Panc1 (cell line): Measurements from ENCODE around the gene SMARCD2. TPM values are rescaled to one million over a fixed set of nuclear protein-coding genes. Genes with fewer than 3 reads are reported as not detected.

Experiments
- ATAC-seq: fragments of 200-7000 bp; cut with Tn5 transposase; 2 replicates; pipeline ENCODE4 v1.9.1; 2020; ENCODE audit warnings: mild to moderate bottlenecking, moderate library complexity
- BruUV-seq: library from RNA; stranded (reverse); fragments of 400-500 nt; replicated peaks from 2 replicates; lab custom pipeline; 2021; lab: Mats Ljungman, UMichigan
- CTCF ChIA-PET: fragments of 300-600 bp; sonication (Branson Sonifier 250); formaldehyde crosslinking; loops from one replicate; lab custom pipeline; 2022; ENCODE audit warnings: antibody characterized with exemption; lab: Charles Lee
- POLR2A ChIA-PET: fragments of 300-600 bp; sonication (Branson Sonifier 250); formaldehyde crosslinking; loops from one replicate; lab custom pipeline; 2022; ENCODE audit warnings: antibody characterized with exemption; lab: Charles Lee
- DNase-seq: peaks from one replicate; pipeline ENCODE4 v3.0.0-alpha.2; 2010; ENCODE audit warnings: low read depth, low spot score
- H3K27ac ChIP-seq: 2 replicates; pipeline ENCODE4 v1.5.1; 2011; ENCODE audit warnings: mild to moderate bottlenecking, low read length, inconsistent platforms
- H3K27me3 ChIP-seq: fragments of 200-500 bp; sonication (Bioruptor generic); 2 replicates; pipeline ENCODE4 v1.6.0; 2014; ENCODE audit warnings: low read length, inconsistent platforms; ENCODE audit not compliant: control insufficient read depth, insufficient read depth
- H3K36me3 ChIP-seq: fragments of 200-500 bp; sonication (Bioruptor generic); 2 replicates; pipeline ENCODE4 v1.5.1; 2014; ENCODE audit warnings: inconsistent platforms, mild to moderate bottlenecking, low read length, moderate library complexity; ENCODE audit not compliant: control insufficient read depth, insufficient read depth
- H3K4me1 ChIP-seq: 2 replicates; pipeline ENCODE4 v1.5.1; 2011; ENCODE audit warnings: inconsistent platforms, mild to moderate bottlenecking, low read length, moderate library complexity; ENCODE audit not compliant: control insufficient read depth, insufficient read depth
- H3K4me3 ChIP-seq, 2 experiments: 2 replicates each; pipeline ENCODE4 v1.5.1; 2011 to 2012; ENCODE audit warnings: low read depth in 2 of 2, low read length in 2 of 2, mild to moderate bottlenecking in 2 of 2, inconsistent platforms in 1 of 2, moderate library complexity in 1 of 2
- H3K9me3 ChIP-seq: fragments of 200-500 bp; sonication (Bioruptor generic); 2 replicates; pipeline ENCODE4 v1.5.1; 2014; ENCODE audit warnings: low read depth, mild to moderate bottlenecking, inconsistent platforms, low read length, moderate library complexity; ENCODE audit not compliant: control insufficient read depth, insufficient read depth
- POLR2AphosphoS5 ChIP-seq: IDR thresholded peaks from 2 replicates; pipeline ENCODE4 v1.6.1; 2012; ENCODE audit warnings: mild to moderate bottlenecking, low read depth, low read length, moderate library complexity
- SIN3A ChIP-seq: IDR thresholded peaks from 2 replicates; pipeline ENCODE4 v1.6.1; 2012; ENCODE audit warnings: low read depth, mild to moderate bottlenecking, low read length, moderate library complexity, borderline replicate concordance; ENCODE audit not compliant: insufficient read depth
- TCF7L2 ChIP-seq: IDR thresholded peaks from 2 replicates; pipeline ENCODE4 v1.6.1; 2011; ENCODE audit warnings: mild to moderate bottlenecking, low read depth, low read length, inconsistent platforms
- in situ Hi-C: cut with HindIII; loops from 2 replicates; pipeline ENCODE4 v1.10.0; 2016; ENCODE audit warnings: low sequenced_read_pairs, low pct_unique_long_range_greater_than_20kb
- intact Hi-C: fragments of 100-400 bp; cut with micrococcal nuclease; formaldehyde crosslinking; loops from one replicate; pipeline ENCODE4 v1.10.0; 2022; ENCODE audit not compliant: unreplicated experiment
- total RNA-seq: library from RNA; stranded (reverse); gene quantifications from one replicate; pipeline ENCODE4 v1.2.1, GENCODE V29; 2021; ENCODE audit not compliant: unreplicated experiment
- TF ChIP-seq, protein P1 (sequence below): fragments of 450-650 bp; IDR thresholded peaks from 2 replicates; pipeline ENCODE4 v1.5.1; 2017; ENCODE audit warnings: mild to moderate bottlenecking
- TF ChIP-seq, protein P2 (sequence below), 2 experiments: IDR thresholded peaks; 2 replicates each; pipeline ENCODE4 v1.6.1; 2011 to 2012; ENCODE audit warnings: low read depth in 2 of 2, control low read depth in 1 of 2, low read length in 1 of 2, mild to moderate bottlenecking in 1 of 2, moderate library complexity in 1 of 2; ENCODE audit not compliant: insufficient read depth in 1 of 2

Gene SMARCD2
- total RNA-seq, 1 experiment from 2014 or later, result 59.4 TPM

DNA sequence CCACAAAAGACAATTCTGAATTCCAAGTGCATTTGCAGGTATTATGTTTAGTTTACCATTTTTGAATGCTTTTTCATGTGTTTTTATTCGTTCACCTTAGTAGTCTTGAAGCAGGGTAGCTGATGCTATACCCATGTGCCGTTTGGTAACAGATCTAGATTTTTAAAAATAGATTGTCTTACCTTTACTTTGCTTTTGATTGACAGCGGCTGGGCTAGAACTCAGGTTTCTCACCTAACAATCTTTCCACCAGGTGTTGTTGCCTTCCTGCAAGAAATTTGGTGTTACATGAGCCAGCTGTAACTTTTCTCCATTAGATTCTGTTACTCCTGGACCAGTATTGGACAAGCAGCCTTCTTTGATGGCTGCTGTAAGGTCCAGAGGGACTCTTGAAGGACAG lies 13.5 kb downstream of the SMARCD2 start:
- Histone ChIP-seq H3K36me3 (peaks cover 45% of the 10 kb centered on the region), H3K4me1 (peaks cover 13% of the 10 kb centered on the region), H3K4me3 (peak overlapping the region in 1 of 2 experiments; percentile 96; a peak in 1 of 4 replicates), H3K27ac (0 out of 2 replicates have a peak overlapping the region, but pooled peaks have one; percentile 95), H3K27me3 (no peaks in the 10 kb centered on the region), H3K9me3 (no peaks in the 10 kb centered on the region)
- in situ Hi-C loops, result no loop called here
- CTCF ChIA-PET, result no interaction called here
- TF ChIP-seq POLR2AphosphoS5, result no peak
- TF ChIP-seq TCF7L2, result no peak
- TF ChIP-seq, protein P1, sequence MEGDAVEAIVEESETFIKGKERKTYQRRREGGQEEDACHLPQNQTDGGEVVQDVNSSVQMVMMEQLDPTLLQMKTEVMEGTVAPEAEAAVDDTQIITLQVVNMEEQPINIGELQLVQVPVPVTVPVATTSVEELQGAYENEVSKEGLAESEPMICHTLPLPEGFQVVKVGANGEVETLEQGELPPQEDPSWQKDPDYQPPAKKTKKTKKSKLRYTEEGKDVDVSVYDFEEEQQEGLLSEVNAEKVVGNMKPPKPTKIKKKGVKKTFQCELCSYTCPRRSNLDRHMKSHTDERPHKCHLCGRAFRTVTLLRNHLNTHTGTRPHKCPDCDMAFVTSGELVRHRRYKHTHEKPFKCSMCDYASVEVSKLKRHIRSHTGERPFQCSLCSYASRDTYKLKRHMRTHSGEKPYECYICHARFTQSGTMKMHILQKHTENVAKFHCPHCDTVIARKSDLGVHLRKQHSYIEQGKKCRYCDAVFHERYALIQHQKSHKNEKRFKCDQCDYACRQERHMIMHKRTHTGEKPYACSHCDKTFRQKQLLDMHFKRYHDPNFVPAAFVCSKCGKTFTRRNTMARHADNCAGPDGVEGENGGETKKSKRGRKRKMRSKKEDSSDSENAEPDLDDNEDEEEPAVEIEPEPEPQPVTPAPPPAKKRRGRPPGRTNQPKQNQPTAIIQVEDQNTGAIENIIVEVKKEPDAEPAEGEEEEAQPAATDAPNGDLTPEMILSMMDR, result no peak
- TF ChIP-seq, protein P2, sequence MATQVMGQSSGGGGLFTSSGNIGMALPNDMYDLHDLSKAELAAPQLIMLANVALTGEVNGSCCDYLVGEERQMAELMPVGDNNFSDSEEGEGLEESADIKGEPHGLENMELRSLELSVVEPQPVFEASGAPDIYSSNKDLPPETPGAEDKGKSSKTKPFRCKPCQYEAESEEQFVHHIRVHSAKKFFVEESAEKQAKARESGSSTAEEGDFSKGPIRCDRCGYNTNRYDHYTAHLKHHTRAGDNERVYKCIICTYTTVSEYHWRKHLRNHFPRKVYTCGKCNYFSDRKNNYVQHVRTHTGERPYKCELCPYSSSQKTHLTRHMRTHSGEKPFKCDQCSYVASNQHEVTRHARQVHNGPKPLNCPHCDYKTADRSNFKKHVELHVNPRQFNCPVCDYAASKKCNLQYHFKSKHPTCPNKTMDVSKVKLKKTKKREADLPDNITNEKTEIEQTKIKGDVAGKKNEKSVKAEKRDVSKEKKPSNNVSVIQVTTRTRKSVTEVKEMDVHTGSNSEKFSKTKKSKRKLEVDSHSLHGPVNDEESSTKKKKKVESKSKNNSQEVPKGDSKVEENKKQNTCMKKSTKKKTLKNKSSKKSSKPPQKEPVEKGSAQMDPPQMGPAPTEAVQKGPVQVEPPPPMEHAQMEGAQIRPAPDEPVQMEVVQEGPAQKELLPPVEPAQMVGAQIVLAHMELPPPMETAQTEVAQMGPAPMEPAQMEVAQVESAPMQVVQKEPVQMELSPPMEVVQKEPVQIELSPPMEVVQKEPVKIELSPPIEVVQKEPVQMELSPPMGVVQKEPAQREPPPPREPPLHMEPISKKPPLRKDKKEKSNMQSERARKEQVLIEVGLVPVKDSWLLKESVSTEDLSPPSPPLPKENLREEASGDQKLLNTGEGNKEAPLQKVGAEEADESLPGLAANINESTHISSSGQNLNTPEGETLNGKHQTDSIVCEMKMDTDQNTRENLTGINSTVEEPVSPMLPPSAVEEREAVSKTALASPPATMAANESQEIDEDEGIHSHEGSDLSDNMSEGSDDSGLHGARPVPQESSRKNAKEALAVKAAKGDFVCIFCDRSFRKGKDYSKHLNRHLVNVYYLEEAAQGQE (IDR thresholded peaks at IDR 0.05; ENCODE audit: insufficient read depth in 1 of 2, low read depth in 2 of 2, low read length in 1 of 2), result no peak
- no peak for TF ChIP-seq SIN3A
- intact Hi-C loops, result no loop called here
- ATAC-seq (no peak), DNase-seq (no peak)
- BruUV-seq, result no TSS peak
- POLR2A ChIA-PET, result interaction anchor here (0.6 to 0.7 kb wide), 2 partner anchors 10 to 38 kb away, joined by 3 read pairs; no protein-coding TSS in a partner anchor

GRCh38 chr17:63827801-63828221 lies 14.7 kb downstream of the SMARCD2 start:
- ChIA-PET CTCF (interaction anchor here (0.6 kb wide), 1 partner anchor 73 kb away, joined by 3 read pairs; no protein-coding TSS in a partner anchor), POLR2A (interaction anchor here (0.7 kb wide), 1 partner anchor 396 kb away, joined by 3 read pairs; no protein-coding TSS in a partner anchor)
- Histone ChIP-seq H3K27ac (peak overlapping the region; percentile 95), H3K4me1 (peaks cover 13% of the 10 kb centered on the region), H3K4me3 (peak overlapping the region; percentile 80 to 96), H3K27me3 (no peaks in the 10 kb centered on the region), H3K9me3 (no peaks in the 10 kb centered on the region), H3K36me3 (peaks cover 49% of the 10 kb centered on the region)
- DNase-seq (no peak), ATAC-seq (no peak)
- in situ Hi-C loops, result no loop called here
- no TSS peak for BruUV-seq
- TF ChIP-seq SIN3A, result no peak
- TF ChIP-seq, protein P1, result 0 out of 2 replicates have a peak, but pooled peaks have one; percentile 16
- intact Hi-C loops, result no loop called here
